ENCODE measurements around the gene GPSM1.

Gene GPSM1

DNA sequence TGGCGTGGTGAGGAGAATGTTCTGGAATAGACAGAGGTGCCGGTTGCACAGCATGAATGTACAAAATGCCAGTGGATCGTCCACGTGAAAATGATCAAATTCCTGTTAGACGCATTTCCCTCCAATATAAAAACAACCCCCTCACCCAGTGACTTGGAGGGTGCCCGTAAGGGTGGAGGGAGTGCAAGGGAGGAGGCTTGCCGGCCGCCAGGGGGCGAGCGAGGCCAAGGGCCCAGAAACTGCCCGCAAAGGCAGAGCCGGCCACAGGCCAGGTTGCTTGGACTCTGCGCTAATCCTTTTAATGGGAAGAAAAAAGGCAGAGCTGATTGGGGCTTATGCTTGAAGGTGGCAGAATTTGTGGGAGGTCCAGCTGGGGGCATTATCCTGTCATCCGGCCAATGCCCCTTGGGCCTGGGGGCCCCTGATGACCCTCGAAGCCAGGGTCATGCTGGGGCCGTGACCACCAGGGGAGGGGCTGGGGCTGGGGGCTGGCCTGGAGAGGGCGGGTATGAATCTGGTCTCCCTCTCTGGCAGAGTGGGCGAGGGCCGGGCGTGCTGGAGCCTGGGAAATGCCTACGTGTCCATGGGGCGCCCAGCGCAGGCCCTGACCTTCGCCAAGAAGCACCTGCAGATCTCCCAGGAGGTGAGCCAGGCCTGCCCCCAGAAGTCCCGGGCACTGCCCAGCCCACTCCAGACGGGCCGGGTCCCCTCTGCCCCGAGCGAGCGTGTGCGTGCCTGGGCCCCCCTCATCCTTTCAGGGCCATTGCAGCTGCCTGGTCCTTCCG is 12.0 kb downstream of the GPSM1 start:
- Histone ChIP-seq H3K27me3 (replicated peaks; ENCODE audit: control insufficient read depth, insufficient read depth, low read length, poor library complexity, severe bottlenecking) (no peaks in the 10 kb centered on the region), H3K36me3 (ENCODE audit: control insufficient read depth, insufficient read depth, low read length) (no peaks in the 10 kb centered on the region), H3K9me3 (ENCODE audit: control insufficient read depth, low read length) (no peaks in the 10 kb centered on the region), H3K27ac (ENCODE audit: insufficient read depth, low read length, poor library complexity, severe bottlenecking) (no peak overlapping the region), H3K4me3 (ENCODE audit: insufficient read depth, low read depth, low read length, poor library complexity, severe bottlenecking) (no peak overlapping the region), H3K4me1 (ENCODE audit: control insufficient read depth, insufficient read depth, low read length, poor library complexity, severe bottlenecking) (peaks cover 6% of the 10 kb centered on the region)
- DNase-seq, result peak in 1 of 3 donors; percentile 21

DNA sequence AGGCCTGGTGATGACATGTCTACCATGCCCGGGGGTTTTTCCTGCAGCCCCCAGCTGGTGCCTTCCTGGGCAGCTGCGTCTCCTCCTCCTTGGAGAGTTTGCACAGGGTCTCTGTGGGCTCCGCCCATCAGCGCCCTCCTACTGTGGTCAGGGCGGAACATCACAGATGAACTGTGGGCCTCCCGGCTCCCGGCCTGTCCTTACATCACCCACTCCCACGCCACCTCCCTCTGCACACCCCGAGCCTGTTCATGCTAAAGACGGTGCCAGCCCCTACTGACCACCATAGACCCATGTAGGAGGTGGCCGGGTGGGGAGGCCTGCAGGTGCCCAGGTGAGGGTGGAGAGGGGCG is 12.6 kb downstream of the GPSM1 start:
- no peak overlapping the region for H3K27ac ChIP-seq (ENCODE audit: insufficient read depth, low read length, poor library complexity, severe bottlenecking)
- DNase-seq, result no peak
- H3K9me3 ChIP-seq (ENCODE audit: control insufficient read depth, low read length), result no peaks in the 10 kb centered on the region
- H3K4me1 ChIP-seq (ENCODE audit: control insufficient read depth, insufficient read depth, low read length, poor library complexity, severe bottlenecking), result peaks cover 6% of the 10 kb centered on the region
- H3K36me3 ChIP-seq (ENCODE audit: control insufficient read depth, insufficient read depth, low read length), result no peaks in the 10 kb centered on the region
- no peaks in the 10 kb centered on the region for H3K27me3 ChIP-seq (replicated peaks; ENCODE audit: control insufficient read depth, insufficient read depth, low read length, poor library complexity, severe bottlenecking)
- H3K4me3 ChIP-seq (ENCODE audit: insufficient read depth, low read depth, low read length, poor library complexity, severe bottlenecking), result no peak overlapping the region

GRCh38 chr9:136340356-136341041 is 13.2 kb downstream of the GPSM1 start:
- Histone ChIP-seq H3K36me3 (ENCODE audit: control insufficient read depth, insufficient read depth, low read length) (no peaks in the 10 kb centered on the region), H3K4me3 (ENCODE audit: insufficient read depth, low read depth, low read length, poor library complexity, severe bottlenecking) (no peak overlapping the region), H3K27ac (ENCODE audit: insufficient read depth, low read length, poor library complexity, severe bottlenecking) (no peak overlapping the region), H3K27me3 (replicated peaks; ENCODE audit: control insufficient read depth, insufficient read depth, low read length, poor library complexity, severe bottlenecking) (no peaks in the 10 kb centered on the region), H3K9me3 (ENCODE audit: control insufficient read depth, low read length) (no peaks in the 10 kb centered on the region), H3K4me1 (ENCODE audit: control insufficient read depth, insufficient read depth, low read length, poor library complexity, severe bottlenecking) (peaks cover 6% of the 10 kb centered on the region)
- DNase-seq, result no peak

DNA sequence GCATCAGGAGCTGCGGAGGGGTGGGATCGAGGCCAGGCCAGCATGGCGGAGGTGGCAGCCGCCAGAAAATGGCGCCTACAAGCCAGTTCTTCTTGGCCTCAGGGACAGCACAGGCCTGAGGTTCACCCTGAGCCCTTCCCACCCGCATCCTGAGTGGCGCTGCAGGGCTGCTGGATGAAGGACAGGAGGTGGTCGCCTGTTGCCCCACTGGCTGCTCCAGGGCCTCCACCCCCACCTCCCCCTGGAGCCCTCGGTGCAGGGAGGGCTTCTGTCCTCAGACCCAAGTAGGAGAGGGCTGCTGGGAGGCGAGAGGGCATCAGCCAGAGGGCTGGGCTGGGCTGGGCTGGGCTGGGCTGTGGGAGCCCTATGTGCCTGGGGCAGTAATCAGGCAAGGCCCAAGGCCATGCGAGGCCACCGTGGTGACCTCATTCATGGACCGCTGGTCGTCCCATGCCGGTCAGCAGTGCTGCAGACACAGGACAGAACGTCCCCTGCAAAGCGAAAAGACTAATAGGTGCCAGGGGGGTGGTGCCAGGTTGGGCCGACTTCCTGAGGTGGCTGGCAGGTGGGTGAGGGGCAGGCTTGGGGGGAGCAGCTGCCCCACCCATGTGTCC is 13.8 kb downstream of the GPSM1 start:
- Histone ChIP-seq H3K27me3 (replicated peaks; ENCODE audit: control insufficient read depth, insufficient read depth, low read length, poor library complexity, severe bottlenecking) (no peaks in the 10 kb centered on the region), H3K36me3 (ENCODE audit: control insufficient read depth, insufficient read depth, low read length) (no peaks in the 10 kb centered on the region), H3K4me3 (ENCODE audit: insufficient read depth, low read depth, low read length, poor library complexity, severe bottlenecking) (no peak overlapping the region)

GRCh38 chr9:136341769-136342168 is 14.4 kb downstream of the GPSM1 start:
- DNase-seq, result no peak
- no peak overlapping the region for H3K4me3 ChIP-seq (ENCODE audit: insufficient read depth, low read depth, low read length, poor library complexity, severe bottlenecking)
- no peaks in the 10 kb centered on the region for H3K36me3 ChIP-seq (ENCODE audit: control insufficient read depth, insufficient read depth, low read length)
- no peaks in the 10 kb centered on the region for H3K27me3 ChIP-seq (replicated peaks; ENCODE audit: control insufficient read depth, insufficient read depth, low read length, poor library complexity, severe bottlenecking)
- H3K4me1 ChIP-seq (ENCODE audit: control insufficient read depth, insufficient read depth, low read length, poor library complexity, severe bottlenecking), result peaks cover 6% of the 10 kb centered on the region
- H3K9me3 ChIP-seq (ENCODE audit: control insufficient read depth, low read length), result no peaks in the 10 kb centered on the region
- no peak overlapping the region for H3K27ac ChIP-seq (ENCODE audit: insufficient read depth, low read length, poor library complexity, severe bottlenecking)

More for the DNA sequence above, 13.8 kb downstream of the GPSM1 start:
- Histone ChIP-seq H3K9me3 (ENCODE audit: control insufficient read depth, low read length) (no peaks in the 10 kb centered on the region), H3K4me1 (ENCODE audit: control insufficient read depth, insufficient read depth, low read length, poor library complexity, severe bottlenecking) (peaks cover 6% of the 10 kb centered on the region), H3K27ac (ENCODE audit: insufficient read depth, low read length, poor library complexity, severe bottlenecking) (no peak overlapping the region)
- no peak for DNase-seq

GRCh38 chr9:136342181-136343120 is 15.1 kb downstream of the GPSM1 start:
- H3K27me3 ChIP-seq (replicated peaks; ENCODE audit: control insufficient read depth, insufficient read depth, low read length, poor library complexity, severe bottlenecking), result no peaks in the 10 kb centered on the region
- no peak overlapping the region for H3K27ac ChIP-seq (ENCODE audit: insufficient read depth, low read length, poor library complexity, severe bottlenecking)

DNA sequence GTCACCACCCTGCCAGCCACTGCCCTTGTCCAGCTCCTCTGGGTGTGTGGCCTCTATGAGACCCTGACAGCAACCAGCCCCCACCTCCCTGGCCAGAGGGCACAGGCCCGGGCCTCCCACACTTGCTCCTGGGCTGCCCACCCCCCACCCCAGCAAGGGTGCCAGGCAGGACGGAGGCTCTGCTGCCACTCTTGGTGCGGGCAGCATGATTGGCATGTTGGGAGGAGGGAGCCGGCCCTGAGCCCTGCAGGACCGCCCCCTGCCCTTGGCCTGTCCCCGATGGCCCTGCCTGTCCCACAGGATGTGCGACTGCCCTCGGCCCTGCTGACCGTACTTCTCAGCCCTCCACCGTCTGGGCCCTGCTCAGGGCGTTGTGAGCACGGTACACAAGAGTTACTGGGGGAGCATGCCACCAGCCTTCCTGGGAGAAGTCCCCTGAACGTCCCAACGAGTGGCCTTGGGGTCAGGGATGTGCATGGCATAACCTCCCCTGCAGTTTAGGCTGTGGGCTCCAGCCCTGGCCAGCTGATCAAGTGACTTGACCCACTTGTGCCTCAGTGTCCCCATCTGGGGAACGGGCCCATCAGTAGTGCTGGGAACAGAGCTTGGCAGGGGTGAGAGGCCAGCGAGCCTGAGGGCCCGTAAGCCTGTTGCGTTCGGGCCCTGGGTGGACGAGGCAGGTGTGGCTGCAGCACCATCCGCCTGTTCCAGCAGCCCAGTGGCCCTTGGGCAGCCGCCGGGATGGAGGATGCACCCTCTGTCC is 16.0 kb downstream of the GPSM1 start:
- no peaks in the 10 kb centered on the region for H3K9me3 ChIP-seq (ENCODE audit: control insufficient read depth, low read length)
- DNase-seq, result no peak
- H3K27ac ChIP-seq (ENCODE audit: insufficient read depth, low read length, poor library complexity, severe bottlenecking), result no peak overlapping the region
- no peaks in the 10 kb centered on the region for H3K27me3 ChIP-seq (replicated peaks; ENCODE audit: control insufficient read depth, insufficient read depth, low read length, poor library complexity, severe bottlenecking)
- H3K36me3 ChIP-seq (ENCODE audit: control insufficient read depth, insufficient read depth, low read length), result no peaks in the 10 kb centered on the region
- no peak overlapping the region for H3K4me3 ChIP-seq (ENCODE audit: insufficient read depth, low read depth, low read length, poor library complexity, severe bottlenecking)
- peaks cover 6% of the 10 kb centered on the region for H3K4me1 ChIP-seq (ENCODE audit: control insufficient read depth, insufficient read depth, low read length, poor library complexity, severe bottlenecking)

More at GRCh38 chr9:136342181-136343120, 15.1 kb downstream of the GPSM1 start:
- Histone ChIP-seq H3K4me1 (ENCODE audit: control insufficient read depth, insufficient read depth, low read length, poor library complexity, severe bottlenecking) (peaks cover 6% of the 10 kb centered on the region), H3K36me3 (ENCODE audit: control insufficient read depth, insufficient read depth, low read length) (no peaks in the 10 kb centered on the region), H3K4me3 (ENCODE audit: insufficient read depth, low read depth, low read length, poor library complexity, severe bottlenecking) (no peak overlapping the region), H3K9me3 (ENCODE audit: control insufficient read depth, low read length) (no peaks in the 10 kb centered on the region)
- peak; percentile 24 to 39 (median 37) for DNase-seq

- Histone ChIP-seq H3K27ac (ENCODE audit: insufficient read depth, low read length, poor library complexity, severe bottlenecking) (no peak overlapping the region), H3K27me3 (replicated peaks; ENCODE audit: control insufficient read depth, insufficient read depth, low read length, poor library complexity, severe bottlenecking) (no peaks in the 10 kb centered on the region), H3K9me3 (ENCODE audit: control insufficient read depth, low read length) (no peaks in the 10 kb centered on the region), H3K4me1 (ENCODE audit: control insufficient read depth, insufficient read depth, low read length, poor library complexity, severe bottlenecking) (peaks cover 6% of the 10 kb centered on the region), H3K36me3 (ENCODE audit: control insufficient read depth, insufficient read depth, low read length) (no peaks in the 10 kb centered on the region), H3K4me3 (ENCODE audit: insufficient read depth, low read depth, low read length, poor library complexity, severe bottlenecking) (no peak overlapping the region)
- no peak for DNase-seq
Measured at GRCh38 chr9:136343884-136344269, 16.5 kb downstream of the GPSM1 start.
